Stomach smooth muscle (tissue), 2 donors: ENCODE results near the gene SH3TC1.

Experiments
- H3K27ac ChIP-seq: one replicate; pipeline ENCODE4 v1.7.0; 2013; ENCODE audit warnings: mild to moderate bottlenecking, low read length, inconsistent platforms
- H3K27me3 ChIP-seq, 2 donors: one replicate each; pipeline ENCODE4 v1.7.0; 2013; ENCODE audit warnings: low read length in 2 of 2; ENCODE audit not compliant: insufficient read depth in 2 of 2, control insufficient read depth in 1 of 2
- H3K36me3 ChIP-seq, 2 donors: one replicate each; pipeline ENCODE4 v1.7.0; 2013; ENCODE audit warnings: low read length in 2 of 2; ENCODE audit not compliant: control insufficient read depth in 2 of 2, insufficient read depth in 2 of 2
- H3K4me1 ChIP-seq: one replicate; pipeline ENCODE4 v1.7.0; 2013; ENCODE audit warnings: low read length; ENCODE audit not compliant: control insufficient read depth, insufficient read depth
- H3K4me3 ChIP-seq, 2 donors: one replicate each; pipeline ENCODE4 v1.7.0; 2013; ENCODE audit warnings: low read length in 2 of 2
- H3K9ac ChIP-seq, 2 donors: one replicate each; pipeline ENCODE4 v1.7.0; 2013; ENCODE audit warnings: low read length in 2 of 2, mild to moderate bottlenecking in 1 of 2
- H3K9me3 ChIP-seq, 2 donors: one replicate each; pipeline ENCODE4 v1.7.0; 2013; ENCODE audit warnings: low read length in 2 of 2; ENCODE audit not compliant: control insufficient read depth in 2 of 2
- donor health status: healthy.
- donor health status: Pancreatic carcinoma.

Gene SH3TC1

DNA sequence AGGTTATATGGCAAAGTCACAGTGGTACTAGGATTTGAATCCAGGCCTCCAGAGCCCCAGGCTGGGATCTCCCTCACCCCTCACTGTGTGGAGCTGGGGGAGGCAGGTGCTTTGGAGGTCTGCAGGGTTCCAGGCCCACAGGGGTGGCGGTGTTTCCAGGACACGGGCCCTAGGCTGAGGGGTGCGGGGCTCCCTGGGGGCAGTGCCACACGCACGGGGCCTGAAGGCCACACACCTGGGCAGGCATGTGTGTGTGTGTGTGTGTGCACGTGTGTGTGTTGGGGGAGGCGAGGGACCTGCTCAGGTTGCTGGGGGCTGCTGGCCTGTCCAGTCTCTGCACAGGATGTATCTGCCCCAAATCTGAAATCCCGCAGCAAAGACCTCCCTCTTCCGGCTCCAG lies 18.8 kb downstream of the SH3TC1 start:
- no peak overlapping the region for H3K9ac ChIP-seq
- H3K27ac ChIP-seq = no peak overlapping the region

GRCh38 chr4:8218371-8219031 lies 19.4 kb downstream of the SH3TC1 start:
- Histone ChIP-seq H3K4me1 (no peaks in the 10 kb centered on the region), H3K4me3 (no peak overlapping the region), H3K36me3 (no peaks in the 10 kb centered on the region), H3K27me3 (no peaks in the 10 kb centered on the region), H3K9me3 (peaks cover 3% of the 10 kb centered on the region in 2 donors), H3K27ac (no peak overlapping the region), H3K9ac (no peak overlapping the region)

More for the DNA sequence above, 18.8 kb downstream of the SH3TC1 start:
- H3K4me3 ChIP-seq = no peak overlapping the region
- no peaks in the 10 kb centered on the region for H3K36me3 ChIP-seq
- no peaks in the 10 kb centered on the region for H3K27me3 ChIP-seq
- peaks cover 3% of the 10 kb centered on the region in 2 donors for H3K9me3 ChIP-seq
- H3K4me1 ChIP-seq = no peaks in the 10 kb centered on the region

DNA sequence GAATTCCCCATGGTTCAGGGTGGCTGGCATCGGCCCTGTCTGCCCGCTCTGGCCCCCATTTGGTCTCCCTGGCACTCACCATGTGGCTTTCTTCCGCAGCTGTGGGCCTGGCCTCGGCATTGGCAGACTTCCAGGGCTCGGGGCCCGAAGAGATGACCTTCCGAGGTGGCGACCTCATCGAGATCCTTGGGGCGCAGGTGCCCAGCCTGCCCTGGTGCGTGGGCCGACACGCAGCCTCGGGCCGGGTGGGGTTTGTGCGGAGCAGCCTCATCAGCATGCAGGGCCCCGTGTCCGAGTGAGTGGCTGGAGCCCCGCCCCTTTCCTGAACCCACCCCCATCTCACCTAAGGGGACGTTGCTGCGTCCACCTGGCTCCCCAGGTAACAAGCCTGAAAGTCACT lies 20.1 kb downstream of the SH3TC1 start:
- Histone ChIP-seq H3K36me3 (no peaks in the 10 kb centered on the region), H3K27me3 (no peaks in the 10 kb centered on the region), H3K9ac (no peak overlapping the region), H3K27ac (no peak overlapping the region), H3K9me3 (peaks cover 3% of the 10 kb centered on the region in 2 donors), H3K4me3 (no peak overlapping the region), H3K4me1 (no peaks in the 10 kb centered on the region)

DNA sequence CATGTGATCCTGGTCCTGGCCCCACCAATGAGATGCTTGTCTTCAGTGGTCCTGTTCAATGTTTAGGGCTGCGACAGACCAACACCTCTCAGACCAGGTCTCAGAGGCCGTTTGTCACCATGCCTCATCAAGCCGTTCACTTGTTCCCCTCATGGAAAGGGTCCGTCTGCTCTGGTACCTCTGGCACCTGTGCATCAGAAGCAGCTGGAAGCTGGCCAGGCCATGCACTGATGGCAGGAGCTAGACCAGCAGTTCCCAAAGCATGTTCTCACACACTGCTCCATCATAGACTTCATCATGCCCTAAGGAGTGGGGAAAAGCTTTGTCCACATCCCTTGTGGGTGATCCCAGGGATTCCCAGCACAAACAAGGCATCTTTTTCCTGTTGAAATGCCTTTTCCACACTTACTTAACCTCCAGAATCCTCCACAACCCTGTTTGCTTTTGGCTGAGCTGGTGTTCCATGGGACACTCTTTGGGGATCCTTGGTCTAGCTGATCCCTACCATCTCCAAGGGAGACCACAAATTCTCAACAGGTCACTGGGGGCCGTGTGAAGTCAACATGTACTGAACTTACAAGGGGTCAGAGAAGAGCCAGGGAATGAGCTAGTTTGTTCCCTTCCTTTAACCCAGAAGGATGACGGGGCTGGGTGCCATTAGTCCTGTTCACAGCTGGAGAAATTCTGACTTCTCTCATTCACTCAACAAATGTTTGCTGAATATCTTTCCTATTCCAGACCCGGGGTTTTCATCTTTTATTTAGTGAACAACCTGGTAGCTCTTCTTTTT lies 21.8 kb downstream of the SH3TC1 start:
- Histone ChIP-seq H3K27me3 (no peaks in the 10 kb centered on the region), H3K4me3 (no peak overlapping the region), H3K36me3 (no peaks in the 10 kb centered on the region), H3K27ac (no peak overlapping the region), H3K4me1 (no peaks in the 10 kb centered on the region), H3K9ac (no peak overlapping the region), H3K9me3 (peaks cover 3% of the 10 kb centered on the region in 2 donors)

GRCh38 chr4:8221476-8221875 lies 22.4 kb downstream of the SH3TC1 start:
- H3K27ac ChIP-seq = no peak overlapping the region
- H3K4me1 ChIP-seq = no peaks in the 10 kb centered on the region
- H3K27me3 ChIP-seq = no peaks in the 10 kb centered on the region
- H3K9ac ChIP-seq = no peak overlapping the region
- no peaks in the 10 kb centered on the region for H3K36me3 ChIP-seq
- H3K4me3 ChIP-seq = no peak overlapping the region
- H3K9me3 ChIP-seq = peaks cover 3% of the 10 kb centered on the region in 2 donors

GRCh38 chr4:8221985-8222384 lies 22.9 kb downstream of the SH3TC1 start:
- Histone ChIP-seq H3K27ac (no peak overlapping the region), H3K4me1 (no peaks in the 10 kb centered on the region), H3K9ac (no peak overlapping the region), H3K27me3 (no peaks in the 10 kb centered on the region), H3K9me3 (peaks cover 3% of the 10 kb centered on the region in 2 donors), H3K36me3 (no peaks in the 10 kb centered on the region), H3K4me3 (no peak overlapping the region)

DNA sequence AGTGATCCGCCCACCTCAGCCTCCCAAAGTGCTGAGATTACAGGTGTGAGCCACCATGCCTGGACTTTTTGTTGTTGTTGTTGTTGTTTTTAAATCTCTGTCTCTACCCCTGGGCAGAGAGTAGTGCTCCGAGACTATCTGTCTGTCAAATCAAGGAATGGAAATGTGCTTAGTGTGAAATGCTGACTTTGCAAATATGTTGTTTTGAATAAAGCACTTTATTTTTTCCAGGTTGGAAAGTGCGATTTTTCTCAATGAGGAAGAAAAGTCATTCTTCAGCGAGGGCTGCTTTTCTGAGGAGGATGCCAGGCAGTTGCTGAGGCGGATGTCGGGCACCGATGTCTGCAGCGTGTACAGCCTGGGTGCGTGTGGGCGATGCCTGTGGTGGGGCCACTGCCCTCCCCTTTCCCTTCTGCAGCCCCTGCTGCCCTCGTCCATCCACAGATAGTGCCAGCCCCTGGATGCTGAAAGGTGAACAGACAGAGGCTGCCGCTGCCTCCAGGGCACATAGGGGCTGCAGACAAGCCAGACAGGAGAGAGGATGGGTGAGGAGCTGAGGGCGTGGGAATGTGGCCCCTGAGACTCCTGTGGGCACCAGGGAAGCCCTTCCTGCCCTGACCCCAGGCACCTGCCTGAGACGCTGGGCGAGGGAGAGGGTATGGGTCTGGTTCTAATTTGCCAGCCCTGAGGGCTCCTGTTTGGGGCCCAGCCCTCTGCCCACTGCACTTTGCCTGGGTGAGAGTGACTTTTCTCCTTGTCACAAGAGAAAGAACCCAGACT lies 23.7 kb downstream of the SH3TC1 start:
- no peaks in the 10 kb centered on the region for H3K36me3 ChIP-seq
- peaks cover 3% of the 10 kb centered on the region in 2 donors for H3K9me3 ChIP-seq
- H3K27ac ChIP-seq = no peak overlapping the region
- H3K9ac ChIP-seq = no peak overlapping the region
- H3K4me1 ChIP-seq = no peaks in the 10 kb centered on the region
- H3K27me3 ChIP-seq = no peaks in the 10 kb centered on the region
- no peak overlapping the region for H3K4me3 ChIP-seq

DNA sequence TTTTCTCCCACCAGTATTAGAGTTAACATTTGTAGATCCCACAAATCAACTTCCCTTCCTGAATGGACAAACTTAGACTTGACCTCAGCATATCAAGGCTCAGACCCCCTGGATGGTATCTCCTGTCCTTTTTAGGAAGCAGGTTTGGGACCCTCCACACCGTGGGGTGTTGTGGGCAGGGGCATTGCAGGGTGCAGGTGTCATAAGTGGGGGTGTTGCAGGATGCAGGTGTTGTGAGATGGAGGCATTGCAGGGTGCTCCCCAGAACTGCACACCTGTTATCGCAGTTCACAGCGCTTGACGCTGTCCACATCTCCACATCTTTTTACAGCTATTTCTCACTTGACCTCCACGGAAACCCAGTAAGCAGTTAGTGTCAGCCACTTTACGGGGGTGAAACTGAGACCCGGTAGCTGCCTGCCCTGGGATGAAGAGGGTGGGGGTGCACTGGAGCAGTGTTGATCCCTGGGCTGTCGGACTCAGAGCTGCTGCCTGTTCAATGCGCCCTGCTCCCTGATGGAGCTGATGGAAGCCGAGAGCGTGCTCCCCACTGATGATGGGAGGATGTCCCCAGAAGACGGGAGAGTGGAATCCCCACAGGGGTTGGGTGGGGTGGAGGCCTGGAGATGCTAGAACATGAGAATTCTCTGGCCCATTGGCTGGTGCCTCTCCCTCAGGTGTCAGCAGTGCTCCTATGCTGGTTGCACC lies 25.3 kb downstream of the SH3TC1 start:
- Histone ChIP-seq H3K27me3 (no peaks in the 10 kb centered on the region), H3K27ac (no peak overlapping the region), H3K4me3 (no peak overlapping the region), H3K4me1 (peaks cover 12% of the 10 kb centered on the region), H3K9me3 (peaks cover 3% of the 10 kb centered on the region in 2 donors), H3K36me3 (no peaks in the 10 kb centered on the region), H3K9ac (no peak overlapping the region)

- Histone ChIP-seq H3K27ac (no peak overlapping the region), H3K4me3 (no peak overlapping the region), H3K36me3 (no peaks in the 10 kb centered on the region), H3K9me3 (peaks cover 3% of the 10 kb centered on the region in 2 donors), H3K27me3 (no peaks in the 10 kb centered on the region), H3K4me1 (peaks cover 12% of the 10 kb centered on the region), H3K9ac (no peak overlapping the region)
Observed at GRCh38 chr4:8224975-8225625, 26.0 kb downstream of the SH3TC1 start.
